GM21737 (cell line): Measurements from ENCODE around the gene FANK1.

Experiments used
- ATAC-seq: cut with Tn5 transposase; IDR thresholded peaks from one replicate; pipeline ENCODE4 v1.9.1; 2021; ENCODE audit warnings: mild to moderate bottlenecking, moderate library complexity; ENCODE audit not compliant: unreplicated experiment

FANK1 gene

GRCh38 chr10:125896088-125896934, at the start of gene FANK1:
TSS of gene FANK1 (plus strand) at chr10:125896564. CDS start at chr10:125896643, 79 bp downstream.
- peak; percentile 87 for ATAC-seq

- ATAC-seq: no peak
These were observed 49.5 kb upstream of the FANK1 start for GRCh38 chr10:125846894-125847293.

GRCh38 chr10:125848371-125848770, 48.0 kb upstream of the FANK1 start:
- no peak for ATAC-seq

- ATAC-seq: no peak
These were observed 47.5 kb upstream of the FANK1 start for GRCh38 chr10:125848857-125849256.

GRCh38 chr10:125849448-125849847, 46.9 kb upstream of the FANK1 start:
- no peak for ATAC-seq

GRCh38 chr10:125850766-125851731, 45.3 kb upstream of the FANK1 start:
- no peak for ATAC-seq

- no peak for ATAC-seq
These were observed 43.9 kb upstream of the FANK1 start for GRCh38 chr10:125852487-125852886.

GRCh38 chr10:125857185-125857760, 39.1 kb upstream of the FANK1 start:
- no peak for ATAC-seq

GRCh38 chr10:125859128-125859817, 37.1 kb upstream of the FANK1 start:
- ATAC-seq: no peak

GRCh38 chr10:125865120-125865519, 31.2 kb upstream of the FANK1 start:
- ATAC-seq: no peak

- no peak for ATAC-seq
These were observed 29.8 kb upstream of the FANK1 start for GRCh38 chr10:125866421-125867029.

- no peak for ATAC-seq
These were observed 27.9 kb upstream of the FANK1 start for GRCh38 chr10:125868372-125868975.

- no peak for ATAC-seq
These were observed 25.0 kb upstream of the FANK1 start for GRCh38 chr10:125871338-125871737.

- ATAC-seq: no peak
These were observed 17.2 kb upstream of the FANK1 start for GRCh38 chr10:125878957-125879835.

- ATAC-seq: no peak
These were observed 15.6 kb upstream of the FANK1 start for GRCh38 chr10:125880719-125881118.

GRCh38 chr10:125881192-125881591, 15.2 kb upstream of the FANK1 start, which contains the start of gene DHX32:
TSS of gene DHX32 (minus strand) at chr10:125881292. CDS start at chr10:125880824, 468 bp downstream.
- ATAC-seq: no peak

GRCh38 chr10:125882596-125882995, 13.8 kb upstream of the FANK1 start:
- no peak for ATAC-seq

GRCh38 chr10:125883211-125883610, 13.2 kb upstream of the FANK1 start:
- no peak for ATAC-seq
